Loucy (cell line): ENCODE results near the gene SKI.

Experiments used
- H2AFZ ChIP-seq: fragments of 200-600 bp; sonication (generic); 2 replicates; pipeline ENCODE4 v1.6.0; 2016; ENCODE audit warnings: antibody characterized with exemption, mild to moderate bottlenecking, low read length, moderate library complexity
- H3F3A ChIP-seq: fragments of 200-600 bp; 2 replicates; pipeline ENCODE4 v1.6.0; 2016; ENCODE audit warnings: antibody characterized with exemption, low read depth, mild to moderate bottlenecking
- H3K27me3 ChIP-seq: fragments of 200-600 bp; sonication (generic); 2 replicates; pipeline ENCODE4 v1.6.1; 2014; ENCODE audit warnings: low read length, mild to moderate bottlenecking; ENCODE audit not compliant: insufficient read depth, poor library complexity, severe bottlenecking
- H3K36me3 ChIP-seq: fragments of 200-600 bp; sonication (generic); 2 replicates; pipeline ENCODE4 v1.6.1; 2016; ENCODE audit warnings: low read length; ENCODE audit not compliant: insufficient read depth
- H3K4me1 ChIP-seq: fragments of 200-600 bp; sonication (generic); 2 replicates; pipeline ENCODE4 v1.5.1; 2014; ENCODE audit warnings: low read length, mild to moderate bottlenecking; ENCODE audit not compliant: insufficient read depth, poor library complexity, severe bottlenecking
- H3K4me2 ChIP-seq: fragments of 200-600 bp; sonication (generic); 2 replicates; pipeline ENCODE4 v1.6.0; 2014; ENCODE audit warnings: antibody characterized with exemption, low read length, low read depth, mild to moderate bottlenecking; ENCODE audit not compliant: poor library complexity, severe bottlenecking
- H3K4me3 ChIP-seq: fragments of 200-600 bp; sonication (generic); 2 replicates; pipeline ENCODE4 v1.5.1; 2014; ENCODE audit warnings: low read length, mild to moderate bottlenecking, mixed read lengths; ENCODE audit not compliant: poor library complexity, severe bottlenecking
- H3K79me2 ChIP-seq: fragments of 200-600 bp; sonication (generic); 2 replicates; pipeline ENCODE4 v1.6.1; 2014; ENCODE audit warnings: low read length; ENCODE audit not compliant: insufficient read depth
- H3K9ac ChIP-seq: fragments of 200-600 bp; sonication (generic); 2 replicates; pipeline ENCODE4 v1.6.0; 2014; ENCODE audit warnings: mild to moderate bottlenecking, low read depth, low read length, moderate library complexity; ENCODE audit not compliant: poor library complexity, severe bottlenecking
- H3K9me2 ChIP-seq: fragments of 200-600 bp; sonication (generic); replicated peaks from 2 replicates; pipeline ENCODE4 v1.6.1; 2016; ENCODE audit warnings: low read depth, low read length, mixed read lengths
- H3K9me3 ChIP-seq: fragments of 200-600 bp; sonication (generic); 2 replicates; pipeline ENCODE4 v1.6.1; 2014; ENCODE audit warnings: mild to moderate bottlenecking, antibody characterized with exemption, low read length, low read depth; ENCODE audit not compliant: insufficient read depth
- H4K20me1 ChIP-seq: fragments of 200-600 bp; sonication (generic); 2 replicates; pipeline ENCODE4 v1.6.0; 2014; ENCODE audit warnings: antibody characterized with exemption, low read length, mild to moderate bottlenecking; ENCODE audit not compliant: insufficient read depth, poor library complexity, severe bottlenecking
- CTCF ChIP-seq: fragments of 200-600 bp; sonication (generic); conservative IDR thresholded peaks from 2 replicates; pipeline ENCODE4 v1.5.1; 2014; ENCODE audit warnings: mild to moderate bottlenecking, antibody characterized with exemption, low read length
- EZH2phosphoT487 ChIP-seq: fragments of 200-600 bp; IDR thresholded peaks from 2 replicates; pipeline ENCODE4 v1.6.1; 2018; ENCODE audit warnings: antibody characterized with exemption, mild to moderate bottlenecking, moderate library complexity, borderline replicate concordance

SKI gene

GRCh38 chr1:2204415-2205190, 23.5 kb upstream of the SKI start:
- Histone ChIP-seq H3K9me2 (no peaks in the 10 kb centered on the region), H3K36me3 (no peaks in the 10 kb centered on the region), H3K4me3 (peak overlapping the region; percentile 51), H3K4me1 (peaks cover 9% of the 10 kb centered on the region), H3F3A (no peaks in the 10 kb centered on the region), H3K27me3 (no peaks in the 10 kb centered on the region), H3K9ac (no peak overlapping the region), H4K20me1 (no peaks in the 10 kb centered on the region), H3K79me2 (no peaks in the 10 kb centered on the region), H3K4me2 (peak overlapping the region; percentile 74), H2AFZ (no peak overlapping the region; the same call in 1 of the 2 replicates), H3K9me3 (no peaks in the 10 kb centered on the region)
- TF ChIP-seq EZH2phosphoT487 (no peak), CTCF (no peak)

- Histone ChIP-seq H3K27me3 (no peaks in the 10 kb centered on the region), H4K20me1 (no peaks in the 10 kb centered on the region), H3K9me3 (no peaks in the 10 kb centered on the region), H3K4me3 (peak overlapping the region; percentile 13), H3K4me1 (peaks cover 9% of the 10 kb centered on the region), H3F3A (no peaks in the 10 kb centered on the region), H2AFZ (no peak overlapping the region), H3K79me2 (no peaks in the 10 kb centered on the region), H3K9me2 (no peaks in the 10 kb centered on the region), H3K4me2 (no peak overlapping the region), H3K9ac (no peak overlapping the region), H3K36me3 (no peaks in the 10 kb centered on the region)
- no peak for TF ChIP-seq EZH2phosphoT487
- no peak for TF ChIP-seq CTCF
Measured at GRCh38 chr1:2205191-2205952, 22.7 kb upstream of the SKI start.

GRCh38 chr1:2206813-2207487, 21.2 kb upstream of the SKI start:
- no peak overlapping the region for H3K4me3 ChIP-seq
- H3K4me2 ChIP-seq: no peak overlapping the region
- H4K20me1 ChIP-seq: no peaks in the 10 kb centered on the region
- no peaks in the 10 kb centered on the region for H3K79me2 ChIP-seq
- no peak for TF ChIP-seq EZH2phosphoT487
- TF ChIP-seq CTCF: no peak
- H3F3A ChIP-seq: no peaks in the 10 kb centered on the region
- H3K9ac ChIP-seq: no peak overlapping the region
- H3K9me2 ChIP-seq: no peaks in the 10 kb centered on the region
- no peaks in the 10 kb centered on the region for H3K9me3 ChIP-seq
- H3K4me1 ChIP-seq: peaks cover 9% of the 10 kb centered on the region
- H3K36me3 ChIP-seq: no peaks in the 10 kb centered on the region
- H3K27me3 ChIP-seq: no peaks in the 10 kb centered on the region
- H2AFZ ChIP-seq: no peak overlapping the region
